Omental fat pad (tissue), 4 donors: ENCODE data around the gene GRB2. TPM values are rescaled to one million over a fixed set of nuclear protein-coding genes. Genes with fewer than 3 reads are reported as not detected.

Source experiments
- ATAC-seq: fragments of 150-250 bp; one replicate; pipeline ENCODE4 v1.9.1; 2016; ENCODE audit warnings: mild to moderate bottlenecking, moderate library complexity; ENCODE audit not compliant: low FRiP score
- DNase-seq: peaks from one replicate; pipeline ENCODE4 v3.0.0-alpha.2; 2019; ENCODE audit warnings: low spot score
- small RNA-seq: library from RNA; depleted of rRNA; stranded (forward); fragments of <200 nt; gene quantifications from one replicate; pipeline ENCODE3, GENCODE V24; 2016
- total RNA-seq, 4 donors: library from RNA; depleted of rRNA; stranded (reverse); fragments of >200 nt; gene quantifications; one replicate each; pipeline ENCODE4 v1.1.0, GENCODE V29; 2016
- TF ChIP-seq, protein P1 (sequence below), 3 donors: fragments of 450-650 bp; IDR thresholded peaks; one replicate each; pipeline ENCODE4 v1.5.1; 2016 to 2017; ENCODE audit warnings: antibody characterized with exemption in 3 of 3, mild to moderate bottlenecking in 3 of 3, moderate library complexity in 2 of 3

Gene GRB2
- total RNA-seq, 4 donors from 2014 or later: 87.4 to 152 (median 108) TPM

DNA sequence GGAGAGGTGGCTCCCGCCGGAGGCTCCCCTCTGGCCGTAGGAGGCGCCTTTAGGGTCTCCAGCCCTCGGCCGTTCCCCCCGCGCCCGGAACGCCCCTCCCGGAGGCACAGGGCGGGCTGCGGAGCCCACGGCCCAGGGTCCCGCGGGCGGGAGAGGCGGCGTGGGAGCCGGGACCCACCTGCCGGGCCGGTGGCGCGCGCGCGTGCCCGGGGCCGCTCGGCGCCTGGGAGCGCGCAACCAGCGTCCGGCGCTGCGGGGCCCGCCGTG, 134.6 kb downstream of the GRB2 start, which contains the start of gene MIF4GD:
MIF4GD (minus strand) TSS at position 266 of the 267 bp plus-strand sequence. CDS start 1,036 bp downstream, outside the sequence.
- TF ChIP-seq, protein P1, sequence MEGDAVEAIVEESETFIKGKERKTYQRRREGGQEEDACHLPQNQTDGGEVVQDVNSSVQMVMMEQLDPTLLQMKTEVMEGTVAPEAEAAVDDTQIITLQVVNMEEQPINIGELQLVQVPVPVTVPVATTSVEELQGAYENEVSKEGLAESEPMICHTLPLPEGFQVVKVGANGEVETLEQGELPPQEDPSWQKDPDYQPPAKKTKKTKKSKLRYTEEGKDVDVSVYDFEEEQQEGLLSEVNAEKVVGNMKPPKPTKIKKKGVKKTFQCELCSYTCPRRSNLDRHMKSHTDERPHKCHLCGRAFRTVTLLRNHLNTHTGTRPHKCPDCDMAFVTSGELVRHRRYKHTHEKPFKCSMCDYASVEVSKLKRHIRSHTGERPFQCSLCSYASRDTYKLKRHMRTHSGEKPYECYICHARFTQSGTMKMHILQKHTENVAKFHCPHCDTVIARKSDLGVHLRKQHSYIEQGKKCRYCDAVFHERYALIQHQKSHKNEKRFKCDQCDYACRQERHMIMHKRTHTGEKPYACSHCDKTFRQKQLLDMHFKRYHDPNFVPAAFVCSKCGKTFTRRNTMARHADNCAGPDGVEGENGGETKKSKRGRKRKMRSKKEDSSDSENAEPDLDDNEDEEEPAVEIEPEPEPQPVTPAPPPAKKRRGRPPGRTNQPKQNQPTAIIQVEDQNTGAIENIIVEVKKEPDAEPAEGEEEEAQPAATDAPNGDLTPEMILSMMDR (IDR thresholded peaks at IDR 0.05): no peak
- DNase-seq (no peak), ATAC-seq (no peak)

DNA sequence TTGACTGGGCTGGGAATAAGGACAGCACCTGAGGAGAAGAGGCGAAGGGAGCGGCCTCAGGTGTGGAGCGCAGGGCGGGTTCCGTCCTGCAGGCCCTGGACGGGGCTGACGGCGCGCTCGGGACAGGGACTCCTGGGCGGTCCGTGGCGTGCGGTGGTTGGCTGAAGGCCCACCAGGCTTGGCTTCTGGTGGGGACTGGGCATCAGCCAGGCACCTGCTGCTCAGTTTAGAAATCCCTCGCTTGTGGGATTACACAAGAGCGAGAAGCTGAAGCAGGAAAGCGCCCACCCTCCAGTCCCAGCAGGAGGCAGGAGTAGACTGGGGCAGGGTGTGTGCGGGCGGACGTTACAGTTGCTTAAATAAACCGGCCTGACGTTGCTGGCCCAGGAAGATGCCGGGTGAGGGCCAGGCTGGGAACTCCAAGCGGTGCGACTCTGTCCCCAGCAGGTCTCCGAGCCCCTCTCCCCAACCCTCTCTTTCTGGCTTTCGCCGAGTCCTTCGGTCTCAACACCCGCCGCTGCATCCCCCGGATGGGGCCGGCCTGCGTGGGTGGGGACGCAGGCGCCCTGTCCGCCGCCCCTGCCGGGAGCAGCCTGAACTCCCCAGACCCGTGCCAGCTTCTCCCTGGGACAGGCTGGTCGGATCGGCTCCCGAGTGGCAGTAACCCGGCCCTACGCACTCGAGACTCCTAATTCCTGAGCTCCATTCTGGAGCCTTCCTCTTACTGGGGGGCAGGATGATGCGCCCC, 135.1 kb downstream of the GRB2 start:
- ATAC-seq (peak; percentile 79), DNase-seq (peak; percentile 46)
- TF ChIP-seq, protein P1 (IDR thresholded peaks at IDR 0.05): no peak

DNA sequence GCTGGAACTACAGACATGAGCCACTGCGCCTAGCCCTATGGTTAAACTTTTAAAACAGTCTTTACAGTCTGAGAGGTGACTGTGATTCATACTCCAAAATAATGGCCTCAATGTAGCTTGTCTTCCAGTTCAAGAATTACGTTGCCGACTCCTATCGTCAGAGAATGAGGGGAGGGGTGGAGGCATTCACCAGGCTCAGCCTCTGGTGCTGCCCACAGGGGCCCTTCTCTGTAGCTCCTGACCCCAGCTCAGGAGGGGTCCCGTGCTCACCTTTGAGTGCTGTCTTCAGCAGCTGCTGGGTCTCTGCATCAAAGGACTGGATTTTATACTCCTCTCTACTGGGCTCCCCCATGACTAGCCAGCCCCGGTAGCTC, 135.6 kb downstream of the GRB2 start:
- TF ChIP-seq, protein P1 (IDR thresholded peaks at IDR 0.05): no peak
- DNase-seq (no peak), ATAC-seq (no peak)

Small RNAs within 50 kb of the gene (small RNA-seq; reads per million reads assigned to genes)
- not detected for gene MIR3678
- not detected for gene RF00019
- gene RNU6-938P: not detected

Other genes with a start within 250 kb of the GRB2 start
- 10 to 100 TPM; 53.3 to 62.9 (median 60.1) TPM for gene SUMO2, start 222.7 kb downstream of the GRB2 start, total RNA-seq
- gene NUP85, start 200.0 kb downstream of the GRB2 start, total RNA-seq: 10 to 100 TPM; 17.4 to 51.2 (median 34.8) TPM
- 10 to 100 TPM; 22.3 to 36.3 (median 30.5) TPM for gene GGA3, start 144.1 kb downstream of the GRB2 start, total RNA-seq
- gene MRPS7, start 143.8 kb downstream of the GRB2 start, total RNA-seq: 10 to 100 TPM; 27.1 to 48.3 (median 38.4) TPM
- 10 to 100 TPM; 22.9 to 30.3 (median 24.3) TPM for gene MIF4GD, start 134.4 kb downstream of the GRB2 start, total RNA-seq
- gene SLC25A19, start 116.2 kb downstream of the GRB2 start, total RNA-seq: 10 to 100 TPM; 14.2 to 30.4 (median 19.5) TPM
- gene TMEM94, start 51.0 kb upstream of the GRB2 start, total RNA-seq: 10 to 100 TPM; 27.9 to 66.0 (median 46.1) TPM
- 10 to 100 TPM in 3 of 4 donors, 1 to 10 TPM in 1; 6.7 to 61.5 (median 23.9) TPM for gene CASKIN2, start 109.9 kb upstream of the GRB2 start, total RNA-seq
- 10 to 100 TPM in 3 of 4 donors, 1 to 10 TPM in 1; 9.4 to 33.3 (median 14.9) TPM for gene TSEN54, start 110.8 kb upstream of the GRB2 start, total RNA-seq
- gene LLGL2, start 120.0 kb upstream of the GRB2 start, total RNA-seq: 10 to 100 TPM in 1 of 4 donors, 1 to 10 TPM in 3; 5.4 to 10.4 (median 6.7) TPM
- 100 to 1,000 TPM in 1 of 4 donors, 10 to 100 TPM in 3; 58.4 to 187 (median 74.3) TPM for gene MYO15B, start 182.1 kb upstream of the GRB2 start, total RNA-seq
- gene SMIM5, start 227.8 kb upstream of the GRB2 start, total RNA-seq: 1 to 10 TPM in 2 of 4 donors, under 1 TPM in 2; 0.31 to 2.0 (median 1.0) TPM